GM19099 (cell line): ENCODE measurements around the gene NRBF2.

Experiments
- POLR2A ChIP-seq: IDR thresholded peaks from 3 replicates; pipeline ENCODE4 v1.6.1; 2011; ENCODE audit warnings: low read depth; ENCODE audit not compliant: insufficient read length; ENCODE audit errors: extremely low read depth

NRBF2 gene

GRCh38 chr10:63115732-63116383 lies 17.3 kb upstream of the NRBF2 start:
- no peak for TF ChIP-seq POLR2A

GRCh38 chr10:63116452-63117072 lies 16.6 kb upstream of the NRBF2 start:
- TF ChIP-seq POLR2A = no peak

GRCh38 chr10:63119041-63119440 lies 14.1 kb upstream of the NRBF2 start:
- no peak for TF ChIP-seq POLR2A

- no peak for TF ChIP-seq POLR2A
Observed at GRCh38 chr10:63120554-63120953, 12.6 kb upstream of the NRBF2 start.

- no peak for TF ChIP-seq POLR2A
Observed at GRCh38 chr10:63123727-63124362, 9.3 kb upstream of the NRBF2 start.

DNA sequence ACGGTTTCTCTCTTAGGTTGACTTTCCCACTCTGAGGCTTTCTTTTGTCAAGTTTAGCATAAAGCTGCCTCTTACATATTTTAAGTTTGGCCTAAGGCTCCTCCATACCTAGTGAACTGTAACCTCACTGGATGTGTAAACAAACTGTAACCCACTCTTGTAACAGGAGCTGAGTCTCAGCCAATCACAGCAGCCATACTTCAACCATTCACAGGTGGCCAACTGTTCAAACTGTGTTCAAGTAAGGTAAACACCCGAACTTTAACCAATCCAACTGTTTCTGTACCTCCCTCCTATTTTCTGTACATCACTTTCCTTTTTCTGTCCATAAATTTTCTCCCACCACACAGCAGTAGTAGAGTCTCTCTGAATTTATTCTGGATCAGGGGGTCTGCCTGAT lies 7.7 kb upstream of the NRBF2 start:
- no peak for TF ChIP-seq POLR2A

DNA sequence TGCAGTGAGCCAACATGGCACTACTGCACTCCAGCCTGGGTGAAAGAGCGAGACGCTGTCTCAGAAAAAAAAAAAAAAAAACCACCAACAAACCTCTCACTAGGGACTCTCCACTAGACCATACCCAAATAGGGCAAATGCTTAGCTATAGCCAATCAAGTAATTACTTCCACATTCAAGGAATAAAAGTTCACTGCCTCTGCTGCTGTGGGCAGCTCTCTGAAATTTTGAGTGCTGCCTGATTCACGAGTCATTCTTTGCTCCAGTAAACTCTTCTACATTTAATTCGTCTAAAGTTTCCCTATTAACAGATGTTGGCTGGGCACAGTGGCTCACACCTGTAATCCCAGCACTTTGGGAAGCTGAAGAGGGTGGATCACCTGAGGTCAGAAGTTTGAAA lies 4.7 kb upstream of the NRBF2 start:
- TF ChIP-seq POLR2A = no peak

DNA sequence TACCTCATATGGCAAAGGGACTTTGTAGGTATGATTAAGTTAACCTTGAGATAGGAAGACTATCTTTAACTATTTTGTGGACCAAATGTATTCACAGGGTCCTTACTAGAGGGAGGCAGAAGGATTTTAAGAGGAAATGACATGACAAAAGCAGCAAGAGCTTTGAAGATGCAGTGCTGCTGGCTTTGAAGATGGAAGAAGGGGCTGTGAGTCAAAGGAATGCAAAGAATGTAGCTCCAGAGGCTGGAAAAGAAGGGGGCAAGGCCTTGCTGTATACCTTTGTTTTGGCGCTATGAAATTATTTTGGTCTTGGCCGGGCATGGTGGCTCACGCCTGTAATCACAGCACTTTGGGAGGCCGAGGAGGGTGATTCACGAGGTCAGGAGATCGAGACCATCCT lies 3.2 kb upstream of the NRBF2 start:
- no peak for TF ChIP-seq POLR2A

DNA sequence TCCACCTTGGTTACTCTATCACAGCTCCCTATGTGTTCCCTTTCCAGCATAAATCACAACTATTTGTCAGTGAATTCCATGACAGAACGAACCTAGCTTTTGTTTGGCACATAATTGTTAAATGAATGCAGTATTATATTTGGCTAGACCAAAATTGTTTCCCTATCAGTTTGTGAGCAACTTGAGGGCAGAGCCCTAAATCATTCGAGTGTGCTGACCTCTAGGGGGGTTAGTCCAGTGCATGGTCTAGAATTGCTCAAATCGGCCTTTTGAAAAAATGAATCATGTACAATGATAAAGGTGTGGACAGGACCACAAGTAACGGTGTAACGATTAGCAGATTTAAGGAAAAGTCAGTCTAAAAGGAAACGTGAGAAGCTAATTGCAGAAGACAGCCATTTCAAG lies 475 bp upstream of the NRBF2 start:
- no peak for TF ChIP-seq POLR2A

- no peak for TF ChIP-seq POLR2A
Observed at GRCh38 chr10:63133821-63134557, 861 bp downstream of the NRBF2 start.

GRCh38 chr10:63137306-63137705 lies 4.2 kb downstream of the NRBF2 start:
- TF ChIP-seq POLR2A = no peak

DNA sequence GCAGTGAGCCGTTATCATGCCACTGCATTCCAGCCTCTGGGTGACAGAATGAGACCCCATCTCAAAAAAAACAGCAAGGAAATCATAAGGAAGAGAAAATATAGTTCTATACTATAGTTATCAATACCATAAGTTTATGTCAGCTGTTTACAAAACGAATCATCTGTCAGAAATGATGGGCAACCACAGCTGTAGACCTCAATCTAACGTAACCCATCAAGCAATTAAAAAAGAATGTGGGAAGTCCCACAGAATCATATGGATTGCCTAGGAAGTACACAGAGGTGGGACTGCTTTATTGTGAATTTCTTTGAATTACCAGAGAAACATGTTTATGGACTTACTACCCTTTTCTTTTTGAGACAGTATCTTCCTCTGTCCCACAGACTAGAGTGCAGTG lies 6.9 kb downstream of the NRBF2 start:
- no peak for TF ChIP-seq POLR2A

- TF ChIP-seq POLR2A = no peak
Observed at GRCh38 chr10:63142136-63142535, 9.0 kb downstream of the NRBF2 start.

- TF ChIP-seq POLR2A = no peak
Observed at GRCh38 chr10:63143987-63144386, 10.9 kb downstream of the NRBF2 start.

DNA sequence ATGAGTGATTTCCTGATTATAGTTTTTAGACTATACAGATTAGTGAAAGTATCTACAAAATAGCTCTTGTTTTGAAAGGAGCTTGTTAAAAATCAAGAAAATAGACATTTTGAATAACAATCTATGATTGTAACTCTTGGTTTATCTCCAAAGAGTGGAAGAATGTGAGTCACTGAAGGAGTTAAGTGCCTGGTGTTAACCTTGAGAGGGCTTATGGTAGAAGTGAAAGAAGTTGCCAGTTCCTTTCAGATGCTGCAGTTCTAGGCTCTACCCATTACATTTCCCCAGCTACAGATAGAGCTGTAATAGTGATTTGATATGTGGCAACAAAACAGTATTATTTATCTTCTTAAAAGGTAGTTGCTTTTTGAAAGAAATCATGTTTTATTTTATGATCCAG lies 12.7 kb downstream of the NRBF2 start:
- no peak for TF ChIP-seq POLR2A

GRCh38 chr10:63146503-63146902 lies 13.4 kb downstream of the NRBF2 start:
- no peak for TF ChIP-seq POLR2A
